Dedifferentiated amniotic fluid mesenchymal stem cell (primary cell): ENCODE results near the gene TKTL1.

Source experiments
- DNase-seq: peaks from one replicate; pipeline ENCODE4 v3.0.0-alpha.2; 2016; ENCODE audit errors: extremely low spot score

TKTL1 gene

DNA sequence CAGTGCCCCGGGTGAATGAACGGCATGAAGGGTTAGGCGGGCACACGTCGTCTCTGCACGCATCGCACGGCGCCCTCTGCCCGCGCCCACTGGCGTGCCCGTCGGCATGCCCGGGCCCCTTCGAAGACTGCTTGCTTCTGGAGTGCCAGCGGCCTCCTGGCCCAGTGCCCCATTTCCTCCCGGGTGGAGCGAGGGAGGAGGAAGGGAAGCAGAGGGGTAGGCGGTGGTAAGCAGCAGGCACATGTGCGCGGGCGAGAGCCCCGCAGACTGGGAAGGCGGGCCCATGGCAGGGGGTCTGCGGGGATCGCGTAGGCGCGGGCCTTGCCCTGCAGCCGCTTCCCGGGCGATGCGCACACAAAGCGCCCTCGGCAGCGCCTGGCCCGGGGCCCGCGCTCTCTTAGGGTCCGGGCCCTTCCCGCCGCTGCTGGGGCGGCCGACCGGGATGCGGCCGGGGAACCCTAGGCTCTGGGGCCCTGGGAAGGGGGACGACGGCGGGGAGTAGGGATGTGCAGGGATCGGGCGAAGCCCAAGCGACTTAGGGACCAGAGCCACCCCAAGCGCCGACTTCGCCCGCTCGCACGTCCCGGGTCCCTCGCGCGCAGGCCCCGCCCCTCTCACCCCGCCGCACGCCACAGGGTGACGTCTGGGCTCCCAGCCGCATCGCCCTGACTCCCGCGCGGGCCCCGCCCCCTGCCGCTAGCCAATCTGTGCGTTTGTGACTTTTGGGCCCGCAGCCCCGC, 82.6 kb downstream of the TKTL1 start:
- DNase-seq, result no peak

DNA sequence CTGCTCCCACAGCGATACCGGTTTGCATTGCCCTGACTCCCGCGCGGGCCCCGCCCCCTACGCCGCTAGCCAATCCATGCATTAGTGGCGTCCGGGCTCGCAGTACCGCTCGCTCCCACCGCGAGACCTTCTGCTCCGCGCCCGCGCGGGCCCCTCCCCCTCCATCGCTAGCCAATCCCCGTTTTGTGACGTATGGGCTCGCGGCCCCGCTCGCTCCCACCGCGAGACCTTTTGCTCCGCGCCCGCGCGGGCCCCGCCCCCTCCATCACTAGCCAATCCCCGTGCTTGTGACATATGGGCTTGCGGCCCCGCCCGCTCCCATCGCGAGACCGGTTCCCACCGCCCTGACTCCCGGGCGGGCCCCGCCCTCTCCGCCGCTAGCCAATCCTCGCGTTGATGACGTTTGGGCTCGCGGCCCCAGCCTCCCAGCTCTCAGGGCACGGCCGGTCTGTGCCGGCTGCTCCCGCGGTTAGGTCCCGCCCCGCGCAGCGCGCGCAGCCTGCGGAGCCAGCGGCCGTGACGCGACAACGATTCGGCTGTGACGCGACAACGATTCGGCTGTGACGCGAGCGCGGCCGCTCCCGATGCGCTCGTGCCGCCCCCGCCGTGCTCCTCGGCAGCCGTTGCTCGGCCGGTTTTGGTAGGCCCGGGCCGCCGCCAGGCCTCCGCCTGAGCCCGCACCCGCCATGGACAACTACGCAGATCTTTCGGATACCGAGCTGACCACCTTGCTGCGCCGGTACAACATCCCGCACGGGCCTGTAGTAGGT, 83.4 kb downstream of the TKTL1 start, which contains the start of gene EMD:
EMD (plus strand) TSS at position 497 of the 770 bp plus-strand sequence; CDS start at position 687, 190 bp downstream.
- DNase-seq, result peak; percentile 94

DNA sequence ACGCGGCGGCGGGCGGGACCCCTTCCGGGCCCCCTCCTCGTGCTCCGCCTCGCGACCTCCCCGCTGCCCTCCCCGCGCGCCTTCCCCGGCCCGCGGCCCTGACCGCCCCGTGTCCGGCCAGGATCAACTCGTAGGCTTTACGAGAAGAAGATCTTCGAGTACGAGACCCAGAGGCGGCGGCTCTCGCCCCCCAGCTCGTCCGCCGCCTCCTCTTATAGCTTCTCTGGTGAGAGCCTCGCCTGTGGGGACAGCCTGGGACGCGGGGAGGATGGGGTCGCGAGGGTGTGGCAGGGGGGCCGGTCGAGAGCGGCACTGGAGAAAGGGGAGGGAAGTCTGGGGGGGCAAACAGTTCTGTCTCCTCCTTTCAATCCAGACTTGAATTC, 84.0 kb downstream of the TKTL1 start:
- no peak for DNase-seq
